Measurements from ENCODE around the gene CELSR1. TPM values are rescaled to one million over a fixed set of nuclear protein-coding genes. Genes with fewer than 3 reads are reported as not detected.

CELSR1 gene
- total RNA-seq, 1 donor from 2014 or later = 5.1 TPM

DNA sequence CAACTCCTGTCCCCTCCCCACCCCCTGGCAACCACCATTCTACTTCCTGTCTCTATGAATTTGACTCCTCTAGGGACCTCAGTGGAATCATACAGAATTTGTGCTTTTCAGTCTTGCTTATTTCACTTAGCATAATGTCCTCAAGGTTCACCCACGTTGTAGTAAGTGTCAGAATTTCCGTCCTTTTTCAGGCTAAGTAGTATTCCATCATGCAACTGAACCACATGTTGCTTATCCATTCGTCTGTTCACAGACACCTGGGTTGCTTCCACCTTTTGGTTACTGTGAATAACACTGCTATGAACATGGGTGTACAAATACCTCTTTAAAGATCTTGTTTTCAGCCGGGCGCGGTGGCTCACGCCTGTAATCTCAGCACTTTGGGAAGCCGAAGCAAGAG is 16.5 kb downstream of the CELSR1 start:
- Mint-ChIP-seq H3K4me1 (peaks cover 13% of the 10 kb centered on the region), H3K27ac (ENCODE audit: unreplicated experiment) (no peak overlapping the region), H3K4me3 (no peak overlapping the region), H3K36me3 (ENCODE audit: low read depth) (no peaks in the 10 kb centered on the region), H3K27me3 (ENCODE audit: low read depth) (peaks cover 53% of the 10 kb centered on the region), H3K9me3 (no peaks in the 10 kb centered on the region)
- TF ChIP-seq, protein P1, sequence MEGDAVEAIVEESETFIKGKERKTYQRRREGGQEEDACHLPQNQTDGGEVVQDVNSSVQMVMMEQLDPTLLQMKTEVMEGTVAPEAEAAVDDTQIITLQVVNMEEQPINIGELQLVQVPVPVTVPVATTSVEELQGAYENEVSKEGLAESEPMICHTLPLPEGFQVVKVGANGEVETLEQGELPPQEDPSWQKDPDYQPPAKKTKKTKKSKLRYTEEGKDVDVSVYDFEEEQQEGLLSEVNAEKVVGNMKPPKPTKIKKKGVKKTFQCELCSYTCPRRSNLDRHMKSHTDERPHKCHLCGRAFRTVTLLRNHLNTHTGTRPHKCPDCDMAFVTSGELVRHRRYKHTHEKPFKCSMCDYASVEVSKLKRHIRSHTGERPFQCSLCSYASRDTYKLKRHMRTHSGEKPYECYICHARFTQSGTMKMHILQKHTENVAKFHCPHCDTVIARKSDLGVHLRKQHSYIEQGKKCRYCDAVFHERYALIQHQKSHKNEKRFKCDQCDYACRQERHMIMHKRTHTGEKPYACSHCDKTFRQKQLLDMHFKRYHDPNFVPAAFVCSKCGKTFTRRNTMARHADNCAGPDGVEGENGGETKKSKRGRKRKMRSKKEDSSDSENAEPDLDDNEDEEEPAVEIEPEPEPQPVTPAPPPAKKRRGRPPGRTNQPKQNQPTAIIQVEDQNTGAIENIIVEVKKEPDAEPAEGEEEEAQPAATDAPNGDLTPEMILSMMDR (conservative IDR thresholded peaks at IDR 0.05) = no peak
- no peak for DNase-seq (ENCODE audit: low read depth, low spot score)

GRCh38 chr22:46519377-46519776 is 18.0 kb downstream of the CELSR1 start:
- peaks cover 13% of the 10 kb centered on the region for H3K4me1 Mint-ChIP-seq
- H3K36me3 Mint-ChIP-seq (ENCODE audit: low read depth) = no peaks in the 10 kb centered on the region
- H3K9me3 Mint-ChIP-seq = no peaks in the 10 kb centered on the region
- H3K27ac Mint-ChIP-seq (ENCODE audit: unreplicated experiment) = no peak overlapping the region
- peaks cover 61% of the 10 kb centered on the region for H3K27me3 Mint-ChIP-seq (ENCODE audit: low read depth)
- H3K4me3 Mint-ChIP-seq = no peak overlapping the region
- TF ChIP-seq, protein P1 (conservative IDR thresholded peaks at IDR 0.05) = no peak
- DNase-seq (ENCODE audit: low read depth, low spot score) = no peak

DNA sequence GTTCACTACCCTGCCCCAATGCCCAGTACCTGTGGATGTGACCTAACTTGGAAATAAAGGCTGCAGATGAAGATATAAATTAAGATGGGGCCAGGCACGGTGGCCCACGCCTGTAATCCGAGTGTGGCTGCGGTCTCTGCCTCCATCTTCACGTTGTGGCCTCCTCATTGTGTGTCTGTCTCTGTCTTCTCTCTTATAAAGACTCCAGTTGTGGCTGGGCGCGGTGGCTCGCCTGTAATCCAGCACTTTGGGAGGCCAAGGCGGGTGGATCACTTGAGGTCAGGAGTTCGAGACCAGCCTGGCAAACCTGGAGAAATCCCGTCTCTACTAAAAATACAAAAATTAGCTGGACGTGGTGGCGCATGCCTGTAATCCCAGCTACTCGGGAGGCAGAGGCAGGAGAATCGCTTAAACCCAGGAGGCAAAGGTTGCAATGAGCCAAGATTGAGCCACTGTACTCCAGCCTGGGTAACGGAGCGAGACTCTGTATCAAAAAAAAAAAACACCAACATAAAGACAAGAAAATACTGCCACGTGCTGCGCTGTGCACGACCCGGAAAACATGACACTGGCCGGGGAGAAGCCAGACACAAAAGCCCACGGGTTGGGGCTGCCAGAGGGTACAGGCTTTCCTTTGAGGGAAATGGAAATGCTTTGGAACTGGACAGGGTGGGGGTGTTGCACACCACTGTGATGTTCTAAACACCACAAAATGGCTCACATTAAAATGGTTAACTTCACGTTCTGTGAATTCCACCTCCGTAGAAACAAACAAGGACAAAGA is 18.7 kb downstream of the CELSR1 start:
- TF ChIP-seq, protein P1 (conservative IDR thresholded peaks at IDR 0.05) = no peak
- H3K27ac Mint-ChIP-seq (ENCODE audit: unreplicated experiment) = no peak overlapping the region
- H3K27me3 Mint-ChIP-seq (ENCODE audit: low read depth) = peaks cover 61% of the 10 kb centered on the region
- no peaks in the 10 kb centered on the region for H3K36me3 Mint-ChIP-seq (ENCODE audit: low read depth)
- no peak overlapping the region for H3K4me3 Mint-ChIP-seq
- DNase-seq (ENCODE audit: low read depth, low spot score) = no peak
- peaks cover 13% of the 10 kb centered on the region for H3K4me1 Mint-ChIP-seq
- no peaks in the 10 kb centered on the region for H3K9me3 Mint-ChIP-seq

- H3K27me3 Mint-ChIP-seq (ENCODE audit: low read depth) = peaks cover 64% of the 10 kb centered on the region
- DNase-seq (ENCODE audit: low read depth, low spot score) = no peak
- H3K9me3 Mint-ChIP-seq = no peaks in the 10 kb centered on the region
- H3K27ac Mint-ChIP-seq (ENCODE audit: unreplicated experiment) = no peak overlapping the region
- TF ChIP-seq, protein P1 (conservative IDR thresholded peaks at IDR 0.05) = no peak
- H3K4me3 Mint-ChIP-seq = no peak overlapping the region
- peaks cover 13% of the 10 kb centered on the region for H3K4me1 Mint-ChIP-seq
- H3K36me3 Mint-ChIP-seq (ENCODE audit: low read depth) = no peaks in the 10 kb centered on the region
Observed at GRCh38 chr22:46518038-46518437, 19.4 kb downstream of the CELSR1 start.

DNA sequence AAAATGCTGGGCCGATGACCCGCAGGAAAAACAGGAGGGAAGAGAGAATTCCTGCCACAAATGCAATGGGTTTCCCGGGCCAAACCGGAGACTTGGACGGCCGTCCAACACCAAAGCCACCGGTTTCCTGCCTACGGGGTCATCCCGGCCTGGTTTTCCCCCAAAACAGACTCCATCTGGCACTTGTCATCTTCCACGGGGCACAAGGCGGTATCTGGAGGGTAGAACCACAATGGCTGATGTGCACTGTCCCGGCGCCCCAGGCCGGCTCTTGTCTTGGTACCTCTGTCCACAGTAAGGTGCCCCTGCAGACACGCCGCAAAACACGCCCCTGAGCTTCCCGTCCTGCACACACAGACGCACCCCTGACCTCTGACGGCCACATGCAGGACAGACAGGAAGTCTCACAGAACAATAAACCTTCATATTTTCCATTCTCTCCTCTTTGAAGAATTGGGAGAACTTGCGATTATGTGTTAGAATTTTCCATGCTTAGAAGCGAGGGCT is 20.1 kb downstream of the CELSR1 start:
- H3K4me3 Mint-ChIP-seq = no peak overlapping the region
- H3K36me3 Mint-ChIP-seq (ENCODE audit: low read depth) = no peaks in the 10 kb centered on the region
- peaks cover 64% of the 10 kb centered on the region for H3K27me3 Mint-ChIP-seq (ENCODE audit: low read depth)
- TF ChIP-seq, protein P1 (conservative IDR thresholded peaks at IDR 0.05) = no peak
- DNase-seq (ENCODE audit: low read depth, low spot score) = no peak
- no peaks in the 10 kb centered on the region for H3K9me3 Mint-ChIP-seq
- H3K4me1 Mint-ChIP-seq = peaks cover 6% of the 10 kb centered on the region
- H3K27ac Mint-ChIP-seq (ENCODE audit: unreplicated experiment) = no peak overlapping the region

Data from neural crest cell (in vitro differentiated cells).